Activated CD8-positive, alpha-beta memory T cell treated with anti-CD3 and anti-CD28 coated beads, Interleukin-2, amount 50 U/mL, for 48 hours (primary cell): ENCODE data around the gene ADNP2.
A peak's percentile ranks its signal among the peaks of the same experiment; 100 is the strongest.

Experiments used
- DNase-seq: peaks from one replicate; pipeline ENCODE4 v3.0.0-alpha.2; 2020

ADNP2 gene

DNA sequence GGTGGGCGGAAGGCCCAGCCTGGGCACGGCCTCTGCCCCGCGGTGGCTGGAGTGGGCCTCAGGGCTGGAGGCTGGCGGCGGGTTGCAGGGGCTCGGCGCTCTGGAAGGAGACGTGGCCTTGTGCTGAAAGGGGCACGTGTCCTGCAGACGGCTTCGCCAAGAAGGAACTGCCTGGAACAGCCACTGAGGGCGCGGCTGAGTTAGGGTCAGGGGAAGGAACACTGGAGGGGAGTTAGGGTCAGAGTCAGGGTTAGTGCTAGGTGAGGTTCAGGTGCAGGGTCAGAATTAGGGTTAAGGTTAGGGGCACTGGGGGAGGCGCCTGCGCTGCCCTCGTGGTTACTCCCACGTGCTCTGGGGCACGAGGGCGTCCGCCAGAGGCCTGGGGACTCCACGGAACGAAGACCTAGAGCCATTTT lies 933 bp upstream of the ADNP2 start:
- no peak for DNase-seq

DNA sequence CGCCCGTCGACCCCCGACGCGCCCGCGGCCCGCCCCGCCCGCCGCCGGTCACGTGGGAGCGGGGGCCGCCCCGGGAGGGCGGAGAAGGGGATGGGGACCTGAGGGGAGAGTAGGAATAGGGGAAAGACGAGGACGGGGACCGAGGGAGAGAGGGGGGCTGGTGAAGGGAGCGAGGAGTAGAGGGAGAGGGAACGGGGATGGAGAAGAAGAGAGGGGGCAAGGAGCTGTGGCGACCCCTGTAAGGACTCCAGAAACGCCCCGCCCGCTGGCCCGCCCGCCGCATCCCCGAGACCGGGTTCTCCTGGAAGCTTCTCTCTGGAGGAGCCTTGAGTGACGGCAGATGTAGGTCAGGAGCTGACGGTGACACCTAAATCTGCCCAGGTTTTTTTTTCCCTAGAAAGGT lies 615 bp downstream of the ADNP2 start:
- DNase-seq: peak; percentile 72

DNA sequence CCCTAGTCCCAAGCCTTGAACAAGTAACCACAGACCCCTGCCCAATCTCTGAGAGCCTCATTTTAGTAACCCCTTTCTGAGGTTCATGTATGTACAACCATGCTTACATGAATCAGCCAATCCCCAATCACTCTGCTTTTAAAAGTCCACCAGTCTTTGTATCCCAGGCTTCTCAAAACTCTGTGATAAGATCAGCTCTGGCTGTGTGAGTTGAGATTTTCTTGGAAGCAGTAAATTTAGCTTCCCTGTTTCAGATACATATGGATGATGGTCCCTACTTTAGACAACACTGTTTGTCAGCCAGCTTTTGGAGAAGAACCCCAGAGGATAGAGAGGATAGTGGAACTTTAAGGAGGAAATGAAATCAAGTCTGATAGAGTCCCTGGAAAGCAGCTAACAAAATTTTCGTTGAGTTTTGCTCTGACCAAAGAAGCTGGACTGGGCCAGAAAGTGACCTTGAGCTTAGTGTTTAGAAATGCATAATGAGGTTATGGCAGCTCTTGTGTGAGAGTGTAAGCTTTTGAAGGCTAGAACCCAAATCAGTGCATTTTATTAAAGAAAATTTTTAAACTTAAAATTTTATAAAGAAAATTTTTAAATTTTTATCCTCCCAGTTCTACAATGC lies 3.7 kb downstream of the ADNP2 start:
- DNase-seq: no peak

DNA sequence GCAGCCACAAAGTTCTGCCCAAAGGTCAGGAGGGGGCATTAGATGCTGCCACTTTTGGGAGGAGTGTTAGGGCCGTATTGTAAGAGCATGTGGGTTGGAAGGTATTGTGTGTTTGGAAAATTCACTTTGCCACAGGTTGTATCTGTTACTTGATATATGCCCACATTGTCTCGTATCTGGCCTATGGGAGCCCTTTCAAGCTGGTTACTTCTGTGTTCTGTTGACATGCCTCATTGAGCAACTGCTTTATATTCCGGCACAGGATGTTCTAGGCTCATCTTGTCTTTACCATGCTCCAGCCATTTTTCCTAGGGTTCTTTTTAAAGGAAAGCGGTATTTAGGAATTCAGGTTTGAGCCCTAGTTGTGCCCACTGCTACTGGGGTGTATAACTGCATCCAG lies 6.0 kb downstream of the ADNP2 start:
- DNase-seq: no peak

DNA sequence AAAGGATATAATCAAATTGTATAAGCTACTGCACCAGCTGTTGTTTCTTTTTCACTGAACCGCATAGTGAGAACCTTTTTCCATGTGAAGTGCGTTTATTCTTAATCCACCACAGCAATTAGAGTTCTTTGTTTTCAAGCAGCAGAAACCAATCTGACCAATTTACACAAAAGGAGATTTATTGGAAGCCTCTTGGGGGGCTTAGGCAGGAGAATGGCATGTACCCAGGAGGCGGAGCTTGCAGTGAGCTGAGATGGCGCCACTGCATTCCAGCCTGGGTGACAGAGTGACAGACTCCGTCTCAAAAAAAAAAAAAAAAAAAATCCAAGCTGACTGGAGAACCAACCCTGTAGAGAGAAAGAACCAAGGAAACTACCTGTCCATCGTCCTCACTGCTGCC lies 10.0 kb downstream of the ADNP2 start:
- no peak for DNase-seq

DNA sequence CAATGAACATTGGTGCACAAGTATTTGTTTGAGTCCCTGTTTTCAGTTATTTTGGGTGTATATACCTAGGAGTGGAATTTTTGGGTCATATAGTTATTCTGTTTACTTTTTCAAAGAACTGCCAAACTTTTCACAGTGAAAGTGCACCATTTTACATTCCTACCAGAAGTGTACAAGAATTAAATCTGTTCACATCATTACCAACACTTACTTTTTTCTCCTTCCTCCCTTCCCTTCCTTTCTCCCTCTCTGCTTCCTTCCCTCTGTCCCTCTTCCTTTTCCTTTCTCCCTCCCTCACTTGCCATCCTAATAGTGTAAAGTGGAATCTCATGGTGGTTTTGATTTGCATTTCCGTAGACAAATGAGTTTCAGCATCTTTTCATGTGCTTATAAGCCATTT lies 11.9 kb downstream of the ADNP2 start:
- DNase-seq: no peak

DNA sequence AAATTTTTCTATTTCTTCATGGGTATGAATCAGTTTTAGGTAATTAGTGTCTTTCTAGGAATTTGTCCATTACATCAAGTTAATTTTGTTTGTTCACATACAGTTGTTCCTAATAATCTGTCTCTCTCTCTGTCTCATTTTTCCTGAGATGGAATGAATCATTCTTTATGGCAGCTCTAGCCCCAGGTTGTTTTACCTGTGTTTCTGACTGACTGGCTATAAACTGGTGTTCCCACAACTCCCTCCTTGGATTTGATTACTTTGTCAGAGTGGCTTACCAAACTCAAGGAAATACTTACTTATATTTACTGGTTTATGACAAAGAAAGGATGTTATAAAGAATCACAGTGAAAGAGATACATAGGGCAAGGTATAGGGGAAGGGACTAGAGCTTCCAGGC lies 15.1 kb downstream of the ADNP2 start:
- no peak for DNase-seq

DNA sequence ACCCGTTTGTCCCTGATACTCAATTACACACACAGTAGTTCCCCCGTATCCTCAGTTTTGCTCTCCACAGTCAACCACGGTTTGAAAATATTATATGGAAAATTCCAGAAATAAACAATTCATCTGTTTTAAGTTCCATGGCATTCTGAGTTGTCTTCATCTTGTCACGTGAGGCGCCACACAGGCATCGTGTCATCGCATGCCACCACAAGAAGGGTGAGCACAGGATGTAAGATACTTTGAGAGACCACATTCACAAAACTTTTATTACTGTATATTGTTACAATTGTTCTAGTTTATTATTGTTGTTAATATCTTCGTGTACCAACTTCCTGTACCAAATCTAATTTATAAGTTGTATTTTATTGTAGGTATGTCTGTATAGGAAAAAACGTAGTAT lies 17.7 kb downstream of the ADNP2 start:
- no peak for DNase-seq

DNA sequence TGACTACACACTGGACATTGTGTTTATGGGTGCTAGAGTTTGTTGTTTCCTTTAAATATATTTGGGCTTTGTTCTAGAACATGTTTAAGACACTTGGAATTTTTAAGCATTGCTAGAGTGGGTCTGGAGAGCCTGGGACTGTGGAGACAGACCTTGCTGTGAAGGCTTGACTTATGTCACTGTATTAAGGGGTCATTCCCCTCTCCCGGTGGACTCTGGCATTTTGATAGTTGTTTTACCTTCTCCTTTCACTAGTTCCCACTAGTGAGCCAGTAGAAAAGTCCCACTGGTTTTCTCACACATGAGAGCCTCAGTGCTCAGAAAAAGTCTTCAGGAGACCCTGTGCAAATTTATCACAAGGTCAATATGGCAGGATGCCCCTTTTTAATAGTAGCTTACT lies 18.6 kb downstream of the ADNP2 start:
- DNase-seq: no peak

DNA sequence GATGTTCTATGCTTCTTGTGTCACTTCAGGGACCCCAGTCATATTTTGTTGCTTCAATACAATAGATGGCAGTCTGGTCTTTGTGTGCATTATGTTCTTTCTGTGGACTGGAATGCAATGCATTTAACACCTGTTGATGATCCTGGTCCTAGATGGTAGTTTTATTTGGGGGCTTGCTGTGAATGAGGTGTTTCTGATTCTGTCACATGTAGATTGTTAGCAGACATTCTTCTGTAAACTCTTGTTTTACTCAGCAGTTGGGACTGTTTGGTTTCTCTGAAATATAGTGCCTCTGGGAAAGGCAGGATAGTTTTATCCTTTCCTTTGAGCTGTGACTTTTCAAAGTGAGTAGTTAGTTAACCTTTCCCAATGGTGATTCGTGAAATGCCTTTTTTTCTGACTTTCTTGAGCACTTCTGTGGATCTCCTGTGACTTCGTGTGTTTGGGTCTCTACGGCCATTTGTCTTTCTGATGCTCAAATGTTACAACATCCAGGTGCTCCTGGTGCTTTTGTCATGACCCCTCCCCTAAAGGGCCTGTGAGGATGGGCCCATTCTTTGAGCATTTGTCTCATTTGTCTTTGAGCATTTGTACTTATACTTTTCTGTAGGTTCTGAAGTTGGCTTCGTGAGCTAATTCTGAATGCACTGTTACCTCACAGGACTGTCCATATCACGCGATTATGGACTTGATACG lies 20.8 kb downstream of the ADNP2 start:
- DNase-seq: no peak

DNA sequence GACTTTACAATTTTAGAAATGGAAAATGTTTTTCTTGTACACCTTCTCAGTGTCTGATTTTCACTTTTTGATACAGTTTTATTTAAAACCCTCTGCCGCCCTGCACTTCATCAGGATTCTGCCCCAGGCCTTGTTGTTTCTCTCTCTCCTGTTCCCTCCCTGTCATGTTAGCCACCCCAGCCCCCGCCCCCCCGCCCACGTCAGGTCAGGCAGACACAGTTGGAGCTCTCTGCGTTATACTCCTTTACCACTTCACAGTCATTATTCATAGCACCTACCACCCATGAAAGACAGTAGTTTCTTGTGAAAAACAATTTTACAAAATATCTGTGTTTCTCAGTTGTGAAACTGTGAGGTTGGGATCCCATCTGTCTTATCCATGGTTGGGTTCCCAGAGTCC lies 21.5 kb downstream of the ADNP2 start:
- no peak for DNase-seq

DNA sequence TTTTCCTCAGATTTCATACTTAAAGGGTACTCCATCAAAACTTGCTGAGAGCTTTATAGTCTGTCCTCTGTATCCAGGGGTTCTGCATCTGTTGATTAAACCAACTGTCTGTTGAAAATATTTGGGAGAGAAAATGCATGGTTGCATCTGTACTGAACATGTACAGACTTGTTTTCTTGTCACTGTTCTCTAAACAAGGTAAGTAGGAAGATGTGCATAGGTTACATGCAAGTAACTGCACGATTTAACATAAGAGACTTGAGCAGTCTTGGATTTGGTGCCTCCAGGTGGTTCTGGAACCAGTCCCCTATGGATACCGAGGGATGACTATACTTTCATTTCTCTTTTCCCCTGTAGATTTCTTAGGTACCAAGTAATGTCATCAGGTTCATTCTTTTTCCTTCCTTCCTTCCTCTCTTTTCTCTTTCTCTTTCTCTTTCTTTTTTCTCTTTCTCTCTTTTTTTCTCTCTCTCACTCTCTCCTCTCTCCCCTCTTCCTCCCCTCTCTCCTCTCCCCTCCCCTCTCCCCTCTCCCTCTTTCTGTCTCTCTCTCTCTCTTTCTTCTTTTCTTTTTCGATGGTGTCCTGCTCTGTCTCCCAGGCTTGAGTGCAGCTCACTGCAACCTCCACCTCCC lies 23.2 kb downstream of the ADNP2 start:
- DNase-seq: no peak

DNA sequence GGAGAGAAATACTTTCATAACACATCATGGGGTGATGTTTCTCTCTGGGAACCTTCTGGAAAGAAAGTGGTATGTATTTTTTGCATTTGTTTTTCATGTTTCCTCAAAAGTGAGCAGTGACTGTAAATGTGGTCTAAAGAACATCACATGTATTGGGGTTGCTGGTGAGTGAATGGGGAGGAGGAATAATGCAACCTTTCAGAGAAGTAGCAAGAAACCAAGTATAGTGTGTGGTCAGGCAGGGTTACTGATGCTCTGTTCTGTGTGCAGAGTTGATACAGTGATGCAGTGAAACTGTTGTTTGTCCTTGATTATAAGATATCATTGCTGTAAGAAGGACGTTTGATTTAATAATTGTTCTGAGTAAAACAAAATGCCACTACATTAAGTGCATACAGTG lies 24.1 kb downstream of the ADNP2 start:
- no peak for DNase-seq

DNA sequence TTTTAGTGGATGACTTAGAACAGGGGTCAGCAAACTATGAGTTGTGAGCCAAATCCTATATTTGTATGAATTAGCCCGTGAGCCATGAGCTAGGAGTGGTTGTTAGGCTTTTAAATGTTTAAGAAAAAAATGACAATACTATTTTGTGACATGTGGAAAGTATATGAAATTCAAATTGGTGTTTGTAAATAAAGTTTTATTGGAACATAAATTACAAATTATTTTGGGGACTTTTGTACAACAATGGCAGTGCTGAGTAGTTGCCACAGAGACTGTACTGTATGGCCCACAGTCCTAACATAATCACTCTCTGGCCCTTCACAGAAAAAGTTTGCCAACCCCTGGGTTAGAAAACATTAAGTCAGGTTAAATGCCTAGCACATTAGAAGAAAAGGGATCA lies 26.1 kb downstream of the ADNP2 start:
- DNase-seq: no peak

DNA sequence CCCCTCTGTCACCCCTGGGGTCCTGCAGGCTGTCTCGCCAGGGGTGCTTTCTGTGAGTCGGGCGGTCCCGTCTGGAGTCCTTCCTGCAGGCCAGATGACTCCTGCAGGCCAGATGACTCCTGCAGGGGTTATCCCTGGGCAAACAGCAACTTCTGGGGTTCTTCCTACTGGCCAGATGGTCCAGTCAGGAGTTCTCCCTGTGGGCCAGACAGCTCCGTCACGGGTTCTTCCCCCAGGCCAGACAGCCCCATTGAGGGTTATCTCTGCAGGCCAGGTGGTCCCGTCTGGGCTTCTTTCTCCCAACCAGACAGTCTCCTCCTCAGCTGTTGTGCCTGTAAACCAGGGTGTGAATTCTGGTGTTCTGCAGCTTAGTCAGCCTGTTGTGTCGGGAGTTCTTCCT lies 27.6 kb downstream of the ADNP2 start:
- no peak for DNase-seq

DNA sequence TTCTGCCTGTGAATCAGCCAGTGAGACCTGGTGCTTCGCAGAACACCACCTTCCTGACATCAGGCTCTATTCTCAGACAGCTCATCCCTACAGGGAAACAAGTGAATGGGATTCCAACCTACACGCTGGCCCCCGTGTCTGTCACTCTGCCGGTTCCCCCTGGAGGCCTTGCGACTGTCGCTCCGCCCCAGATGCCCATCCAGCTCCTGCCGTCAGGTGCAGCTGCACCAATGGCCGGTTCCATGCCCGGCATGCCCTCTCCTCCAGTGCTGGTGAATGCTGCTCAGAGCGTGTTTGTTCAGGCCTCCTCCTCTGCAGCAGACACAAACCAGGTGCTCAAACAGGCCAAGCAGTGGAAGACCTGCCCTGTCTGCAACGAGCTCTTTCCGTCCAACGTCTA lies 28.1 kb downstream of the ADNP2 start:
- DNase-seq: no peak

DNA sequence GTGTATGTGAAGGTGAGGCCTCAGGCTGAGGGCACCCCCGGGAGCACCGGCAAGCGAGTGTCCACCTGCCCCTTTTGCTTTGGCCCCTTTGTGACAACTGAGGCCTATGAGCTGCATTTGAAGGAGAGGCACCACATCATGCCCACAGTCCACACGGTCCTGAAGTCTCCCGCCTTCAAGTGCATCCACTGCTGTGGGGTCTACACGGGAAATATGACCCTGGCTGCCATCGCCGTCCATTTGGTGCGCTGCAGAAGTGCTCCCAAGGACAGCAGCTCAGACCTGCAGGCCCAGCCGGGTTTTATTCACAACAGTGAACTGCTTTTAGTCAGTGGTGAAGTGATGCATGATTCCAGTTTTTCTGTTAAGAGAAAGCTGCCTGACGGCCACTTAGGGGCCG lies 28.9 kb downstream of the ADNP2 start:
- DNase-seq: no peak

DNA sequence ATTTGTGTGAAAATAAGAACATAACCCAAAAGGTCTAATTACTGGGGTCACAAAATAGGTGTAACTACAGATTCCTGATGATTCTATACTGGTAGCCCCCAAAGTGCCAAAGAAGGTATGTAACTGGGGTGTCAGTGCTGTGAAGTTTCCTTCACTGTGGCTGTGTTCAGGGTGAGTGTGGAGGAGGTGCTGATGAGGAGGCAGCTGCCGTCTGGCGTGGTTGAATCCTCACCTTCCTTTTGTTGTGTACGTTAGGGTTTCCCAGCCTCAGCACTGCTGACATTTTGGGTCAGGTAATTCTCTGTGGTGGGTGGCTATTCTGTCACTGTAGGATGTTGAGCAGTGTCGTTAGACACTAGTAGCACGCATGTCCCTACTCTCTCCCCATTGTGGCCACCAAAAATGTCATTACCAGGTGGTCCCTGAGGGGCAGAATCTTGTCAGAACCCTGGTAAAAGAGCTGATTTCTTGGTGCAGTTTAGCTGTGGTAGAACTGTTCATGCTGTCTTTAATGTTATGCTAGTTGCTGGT lies 31.5 kb downstream of the ADNP2 start:
- no peak for DNase-seq

DNA sequence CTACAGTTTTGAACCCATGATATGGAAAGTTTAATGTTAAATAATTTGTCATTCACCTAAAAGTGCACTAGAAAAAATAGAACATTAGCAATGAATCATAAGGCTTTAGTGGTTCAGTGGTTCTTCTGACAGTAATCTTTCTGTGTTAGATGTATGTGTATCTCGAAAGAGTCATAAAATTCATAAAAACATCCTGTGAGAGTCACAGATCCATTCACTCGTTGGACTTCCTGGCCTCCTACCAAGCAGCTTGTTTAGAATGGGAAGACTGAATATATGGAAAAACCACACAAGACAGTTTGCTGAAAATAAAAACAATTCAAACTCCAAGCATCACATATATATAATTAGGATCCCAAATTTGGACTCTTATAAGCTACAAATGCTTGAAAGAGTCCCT lies 34.8 kb downstream of the ADNP2 start:
- DNase-seq: no peak

DNA sequence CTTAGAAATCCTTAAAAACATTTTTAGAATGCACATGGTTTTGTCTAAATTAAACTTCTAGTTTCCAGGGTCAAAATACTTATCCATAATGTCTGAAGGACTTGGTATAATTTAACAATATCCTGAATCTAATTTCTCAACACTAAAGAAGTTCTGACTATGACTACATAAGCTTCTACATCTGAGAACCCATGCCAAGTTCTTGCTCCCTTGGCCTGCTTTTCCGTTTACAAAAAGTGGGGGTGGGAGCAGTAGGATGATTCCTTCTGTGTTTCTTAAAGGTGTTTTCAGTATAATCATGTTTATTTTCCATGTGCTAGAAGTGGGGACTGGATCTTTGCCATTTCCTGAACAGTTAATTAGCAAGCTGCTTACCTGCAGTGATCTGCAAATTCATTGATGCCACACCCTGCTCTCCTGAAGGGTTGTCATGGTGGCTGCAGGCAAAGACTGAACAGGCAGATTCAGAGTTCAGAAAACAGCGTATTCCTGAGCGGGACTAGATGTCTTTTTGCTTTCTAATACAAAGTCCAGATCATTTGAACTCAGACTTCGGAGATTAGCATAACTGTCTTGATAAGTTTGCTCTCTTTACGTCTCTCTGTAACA lies 36.2 kb downstream of the ADNP2 start:
- DNase-seq: no peak

DNA sequence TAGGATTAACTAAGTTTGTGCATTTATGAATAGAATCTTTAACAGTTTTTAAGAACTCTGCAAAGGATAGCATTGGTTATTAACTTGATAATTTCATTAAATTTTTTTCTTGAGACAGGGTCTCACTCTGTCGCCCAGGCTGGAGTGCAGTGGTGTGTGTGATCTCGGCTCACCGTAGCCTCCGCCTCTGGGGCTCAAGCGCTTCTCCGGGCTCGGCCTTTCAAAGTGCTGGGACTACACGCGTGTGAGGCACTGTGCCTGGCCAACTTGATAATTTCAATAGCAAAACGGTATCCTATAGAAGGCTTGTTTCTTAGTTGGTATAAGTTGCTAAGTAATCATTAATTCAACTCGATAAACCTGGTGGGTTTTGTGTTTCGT lies 38.0 kb downstream of the ADNP2 start:
- DNase-seq: no peak

DNA sequence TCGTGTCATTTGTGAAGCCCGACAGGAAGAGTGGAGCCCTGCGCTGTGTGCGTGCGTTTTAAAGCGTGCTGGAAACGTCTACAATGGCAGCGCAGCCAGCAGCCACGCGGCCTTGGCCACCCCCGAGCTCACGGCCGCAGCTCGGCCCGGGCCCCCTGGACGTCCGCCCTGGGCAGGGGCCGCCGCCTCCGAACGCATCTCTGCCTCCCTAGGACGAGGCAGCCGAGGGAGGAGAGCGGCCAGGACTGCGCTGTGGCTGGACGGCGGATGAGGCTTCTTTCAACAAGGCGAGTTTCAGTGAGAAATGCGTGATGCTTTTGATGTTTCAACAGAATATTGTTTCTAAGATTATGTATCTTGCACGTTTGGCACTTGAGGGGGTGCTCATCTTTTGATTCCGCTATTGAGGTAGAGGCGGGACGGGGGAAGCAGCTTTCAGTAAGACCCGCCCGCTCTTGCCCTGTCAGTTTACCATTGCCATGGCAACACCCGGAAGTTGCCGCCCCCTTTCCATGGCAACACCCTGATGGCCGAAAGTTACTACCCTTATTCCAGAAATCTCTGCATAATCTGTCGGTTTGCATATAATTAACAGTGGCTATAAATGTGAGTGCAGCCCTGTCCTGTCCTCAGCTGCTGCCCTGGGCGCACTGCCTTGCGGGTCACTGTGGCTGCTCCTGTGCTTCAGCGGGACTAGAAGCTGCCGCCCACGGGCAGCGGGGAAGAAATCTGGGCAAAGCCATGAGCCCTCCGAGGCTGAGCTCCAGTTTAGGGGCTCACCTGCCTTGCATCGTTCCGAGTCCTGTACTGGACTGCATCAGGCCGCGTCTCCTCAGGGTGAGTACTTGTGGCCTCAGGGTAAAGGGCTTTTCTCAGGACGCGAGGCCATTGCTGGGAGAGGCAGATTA lies 38.6 kb downstream of the ADNP2 start:
- peak; percentile 83 for DNase-seq
